Naive thymus-derived CD4-positive, alpha-beta T cell (primary cell): ENCODE data around the gene TBC1D9B. TPM values are rescaled to one million over a fixed set of nuclear protein-coding genes. Genes with fewer than 3 reads are reported as not detected.

Experiments
- ATAC-seq: fragments of 150-1000 bp; cut with Tn5 transposase; 2 replicates; pipeline ENCODE4 v1.10.0; 2021; ENCODE audit warnings: mild to moderate bottlenecking, moderate library complexity
- CTCF ChIA-PET: fragments of 350-600 bp; sonication (Branson Sonifier 250); formaldehyde crosslinking; loops from one replicate; lab custom pipeline; 2021; ENCODE audit warnings: antibody characterized with exemption; lab: Charles Lee
- POLR2A ChIA-PET: fragments of 350-600 bp; sonication (Branson Sonifier 250); formaldehyde crosslinking; loops from one replicate; lab custom pipeline; 2021; ENCODE audit warnings: antibody characterized with exemption, inconsistent platforms; lab: Charles Lee
- DNase-seq, 9 donors: peaks; one replicate each; pipeline versions ENCODE4 v3.0.0 to v3.0.0-alpha.2; 2020 to 2022; ENCODE audit warnings: mixed read lengths in 1 of 9
- H3K27ac ChIP-seq: one replicate; pipeline ENCODE4 v1.7.0; 2013; ENCODE audit warnings: mild to moderate bottlenecking, low read depth, low read length, moderate library complexity
- H3K27me3 ChIP-seq, 2 donors: one replicate each; pipeline ENCODE4 v1.7.0; 2013; ENCODE audit warnings: low read length in 2 of 2, mild to moderate bottlenecking in 2 of 2, moderate library complexity in 2 of 2; ENCODE audit not compliant: control insufficient read depth in 2 of 2, insufficient read depth in 2 of 2
- H3K36me3 ChIP-seq, 3 experiments: 1 replicate in 2 of 3; 2 replicates in 1 of 3; pipeline ENCODE4 v1.7.0; 2013; ENCODE audit warnings: low read length in 3 of 3, mild to moderate bottlenecking in 3 of 3, moderate library complexity in 1 of 3; ENCODE audit not compliant: insufficient read depth in 3 of 3, control insufficient read depth in 2 of 3
- H3K4me1 ChIP-seq, 2 donors: one replicate each; pipeline ENCODE4 v1.7.0; 2013; ENCODE audit warnings: low read length in 2 of 2, mild to moderate bottlenecking in 2 of 2, moderate library complexity in 1 of 2; ENCODE audit not compliant: control insufficient read depth in 2 of 2, insufficient read depth in 2 of 2
- H3K4me3 ChIP-seq: 2 replicates; pipeline ENCODE4 v1.7.0; 2013; ENCODE audit warnings: mild to moderate bottlenecking, low read length
- H3K9me3 ChIP-seq, 3 experiments: 1 replicate in 2 of 3; 2 replicates in 1 of 3; pipeline ENCODE4 v1.7.0; 2013; ENCODE audit warnings: low read length in 3 of 3; ENCODE audit not compliant: control insufficient read depth in 2 of 3
- H3K27ac Mint-ChIP-seq, 9 donors: one replicate each; pipeline ENCODE4 v1.8.0; 2020 to 2022; ENCODE audit warnings: mixed read lengths in 9 of 9, mild to moderate bottlenecking in 8 of 9, moderate library complexity in 5 of 9, inconsistent platforms in 2 of 9
- H3K27me3 Mint-ChIP-seq, 5 donors: one replicate each; pipeline ENCODE4 v1.8.0; 2021 to 2022; ENCODE audit warnings: mixed read lengths in 5 of 5, mild to moderate bottlenecking in 1 of 5
- H3K36me3 Mint-ChIP-seq, 5 donors: one replicate each; pipeline ENCODE4 v1.8.0; 2020 to 2022; ENCODE audit warnings: mixed read lengths in 5 of 5, mild to moderate bottlenecking in 3 of 5, inconsistent platforms in 1 of 5
- H3K4me1 Mint-ChIP-seq, 7 donors: one replicate each; pipeline ENCODE4 v1.8.0; 2020 to 2022; ENCODE audit warnings: mixed read lengths in 7 of 7, mild to moderate bottlenecking in 3 of 7, inconsistent platforms in 1 of 7
- H3K4me3 Mint-ChIP-seq, 10 donors: one replicate each; pipeline ENCODE4 v1.8.0; 2020 to 2022; ENCODE audit warnings: mild to moderate bottlenecking in 10 of 10, mixed read lengths in 10 of 10, moderate library complexity in 6 of 10, inconsistent platforms in 2 of 10
- H3K9me3 Mint-ChIP-seq, 11 donors: one replicate each; pipeline ENCODE4 v1.8.0; 2020 to 2022; ENCODE audit warnings: mixed read lengths in 11 of 11, mild to moderate bottlenecking in 4 of 11, inconsistent platforms in 1 of 11, moderate library complexity in 1 of 11
- intact Hi-C, 2 donors: fragments of 100-400 bp; cut with micrococcal nuclease; formaldehyde crosslinking; loops; one replicate each; pipeline ENCODE4 v1.15.1; 2023
- polyA plus RNA-seq, 2 donors: library from polyadenylated mRNA; unstranded; fragments of 300-500 nt; fragmentation: Illumina TruSeq; gene quantifications; one replicate each; pipeline ENCODE4 v1.2.3, GENCODE V29; 2021
- total RNA-seq, 6 experiments: library from RNA in 5 of 6; stranded (reverse) in 5 of 6; gene quantifications; 1 replicate in 5 of 6; 2 replicates in 1 of 6; pipeline ENCODE4 v1.2.3 and lab custom pipeline; 2021 to 2026

Gene TBC1D9B
- total and polyA plus RNA-seq, 7 experiments from 2014 or later = 19.3 to 117 (median 79.6) TPM

- peaks cover 0 to 6% (median 0%) of the 10 kb centered on the region in 5 donors for H3K27me3 Mint-ChIP-seq
- DNase-seq (no peak), ATAC-seq (no peak)
- H3K4me1 Mint-ChIP-seq = peaks cover 0 to 14% (median 9%) of the 10 kb centered on the region in 7 donors
- H3K4me3 ChIP-seq = no peak overlapping the region
- no peaks in the 10 kb centered on the region for H3K27me3 ChIP-seq
- POLR2A ChIA-PET = interaction anchor here (1.6 kb wide), 1 partner anchor 106 kb away, joined by 4 read pairs; the partner anchor contains the start of gene MGAT4B
- H3K4me1 ChIP-seq = peaks cover 7% of the 10 kb centered on the region in 2 donors
- intact Hi-C loops = no loop called here
- H3K4me3 Mint-ChIP-seq = no peak overlapping the region
- H3K9me3 Mint-ChIP-seq = no peaks in the 10 kb centered on the region
- H3K27ac Mint-ChIP-seq = no peak overlapping the region
- no peak overlapping the region for H3K27ac ChIP-seq
- CTCF ChIA-PET = no interaction called here
- H3K36me3 Mint-ChIP-seq = no peaks in the 10 kb centered on the region
- no peaks in the 10 kb centered on the region for H3K9me3 ChIP-seq
- H3K36me3 ChIP-seq = no peaks in the 10 kb centered on the region
Observed at GRCh38 chr5:179912386-179912785, 4.7 kb upstream of the TBC1D9B start.

DNA sequence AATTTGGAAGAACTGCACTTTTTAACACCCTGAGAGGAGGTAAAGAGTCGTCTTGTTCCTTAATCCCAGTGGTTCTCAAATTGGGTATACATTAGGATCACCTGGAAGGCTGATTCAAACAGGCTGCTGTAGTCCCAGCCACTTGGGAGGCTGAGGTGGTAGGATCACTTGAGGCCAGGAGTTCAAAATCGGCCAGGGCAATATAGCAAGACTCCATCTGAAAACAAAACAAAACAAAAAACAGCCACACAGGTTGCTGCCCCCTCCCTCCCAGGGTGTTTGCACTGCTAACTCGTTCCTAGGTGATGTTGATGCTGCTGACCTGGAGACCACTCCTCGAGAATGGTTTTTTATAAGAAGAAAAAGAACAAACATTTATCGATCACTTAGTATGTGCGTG is 1.5 kb upstream of the TBC1D9B start:
- no peaks in the 10 kb centered on the region for H3K27me3 Mint-ChIP-seq
- H3K36me3 ChIP-seq = no peaks in the 10 kb centered on the region
- intact Hi-C loops = loop anchor here (2.0 to 5.0 kb wide), 7 partner anchors 87 to 357 kb away; partner anchors contain the start of genes RNF130 (in 2 of the 2), RUFY1 (in 2 of the 2), CANX (in 1 of the 2) and HNRNPH1 (in 1 of the 2)
- H3K4me1 Mint-ChIP-seq = peaks cover 7 to 40% (median 19%) of the 10 kb centered on the region in 7 donors
- H3K27ac ChIP-seq = no peak overlapping the region
- no peak overlapping the region for H3K4me3 ChIP-seq
- peak overlapping the region; percentile 18 to 77 (median 56) for H3K4me3 Mint-ChIP-seq
- CTCF ChIA-PET = interaction anchor here (1.0 to 1.3 kb wide), 2 partner anchors 38 to 107 kb away, joined by 3 read pairs; no protein-coding TSS in a partner anchor
- ATAC-seq (no peak), DNase-seq (no peak)
- H3K9me3 ChIP-seq = no peaks in the 10 kb centered on the region
- peak overlapping the region in 5 of 9 donors; percentile 60 to 82 (median 76) for H3K27ac Mint-ChIP-seq
- H3K36me3 Mint-ChIP-seq = peaks cover 0 to 6% (median 2%) of the 10 kb centered on the region in 5 donors
- POLR2A ChIA-PET = interaction anchor here (0.6 to 1.4 kb wide), 3 partner anchors 27 to 422 kb away, joined by 3 to 4 read pairs (median 4); no protein-coding TSS in a partner anchor
- no peaks in the 10 kb centered on the region for H3K9me3 Mint-ChIP-seq
- H3K4me1 ChIP-seq = peaks cover 13 to 14% of the 10 kb centered on the region in 2 donors
- no peaks in the 10 kb centered on the region for H3K27me3 ChIP-seq

- ChIA-PET CTCF (interaction anchor here (0.6 to 1.5 kb wide), 4 partner anchors 37 to 1290 kb away, joined by 3 to 10 read pairs (median 3); no protein-coding TSS in a partner anchor), POLR2A (interaction anchor here (0.6 to 1.5 kb wide), 5 partner anchors 28 to 423 kb away, joined by 3 to 4 read pairs (median 3); no protein-coding TSS in a partner anchor)
- H3K4me3 Mint-ChIP-seq = peak overlapping the region; percentile 71 to 91 (median 86)
- peak overlapping the region; percentile 56 for H3K27ac ChIP-seq
- peak overlapping the region in 5 of 9 donors; percentile 9 to 82 (median 75) for H3K27ac Mint-ChIP-seq
- H3K27me3 Mint-ChIP-seq = no peaks in the 10 kb centered on the region
- no peak for ATAC-seq
- H3K9me3 Mint-ChIP-seq = no peaks in the 10 kb centered on the region
- no peaks in the 10 kb centered on the region for H3K9me3 ChIP-seq
- no peak for DNase-seq
- peaks cover 13 to 14% of the 10 kb centered on the region in 2 donors for H3K4me1 ChIP-seq
- H3K36me3 Mint-ChIP-seq = peaks cover 0 to 8% (median 5%) of the 10 kb centered on the region in 5 donors
- no peaks in the 10 kb centered on the region for H3K27me3 ChIP-seq
- peaks cover 7 to 40% (median 22%) of the 10 kb centered on the region in 7 donors for H3K4me1 Mint-ChIP-seq
- intact Hi-C loops = loop anchor here (1.0 to 5.0 kb wide), 9 partner anchors 50 to 356 kb away; partner anchors contain the start of genes RNF130 (in 2 of the 2), RUFY1 (in 2 of the 2), CANX (in 1 of the 2) and HNRNPH1 (in 1 of the 2)
- peaks cover 0 to 6% (median 3%) of the 10 kb centered on the region in 3 experiments for H3K36me3 ChIP-seq
- H3K4me3 ChIP-seq = no peak overlapping the region
Observed at GRCh38 chr5:179908528-179908927, 831 bp upstream of the TBC1D9B start.

GRCh38 chr5:179906795-179907555 is 722 bp downstream of the TBC1D9B start:
- Mint-ChIP-seq H3K36me3 (peaks cover 0 to 11% (median 8%) of the 10 kb centered on the region in 5 donors), H3K27ac (peak overlapping the region in 8 of 9 donors; percentile 59 to 91 (median 84)), H3K9me3 (no peaks in the 10 kb centered on the region), H3K27me3 (no peaks in the 10 kb centered on the region), H3K4me1 (peaks cover 7 to 40% (median 25%) of the 10 kb centered on the region in 7 donors), H3K4me3 (peak overlapping the region; percentile 78 to 92 (median 90))
- no peaks in the 10 kb centered on the region for H3K9me3 ChIP-seq
- peak; percentile 12 for ATAC-seq
- peak in 6 of 9 donors; percentile 21 to 37 (median 34) for DNase-seq
- H3K27me3 ChIP-seq = no peaks in the 10 kb centered on the region
- peak overlapping the region; percentile 48 for H3K4me3 ChIP-seq
- ChIA-PET CTCF (interaction anchor here (0.6 to 1.3 kb wide), 6 partner anchors 35 to 179 kb away, joined by 3 to 6 read pairs (median 3); no protein-coding TSS in a partner anchor), POLR2A (interaction anchor here (0.5 to 1.5 kb wide), 11 partner anchors 11 to 331 kb away, joined by 3 to 6 read pairs (median 3); partner anchors contain the start of genes MAML1, MRNIP and SQSTM1)
- intact Hi-C loops = loop anchor here (1.0 to 5.0 kb wide), 13 partner anchors 49 to 355 kb away; partner anchors contain the start of genes RNF130 (in 2 of the 2), RUFY1 (in 2 of the 2), CANX (in 1 of the 2) and HNRNPH1 (in 1 of the 2)
- H3K4me1 ChIP-seq = peaks cover 13 to 14% of the 10 kb centered on the region in 2 donors
- peaks cover 0 to 22% (median 4%) of the 10 kb centered on the region in 3 experiments for H3K36me3 ChIP-seq
- H3K27ac ChIP-seq = peak overlapping the region; percentile 54

DNA sequence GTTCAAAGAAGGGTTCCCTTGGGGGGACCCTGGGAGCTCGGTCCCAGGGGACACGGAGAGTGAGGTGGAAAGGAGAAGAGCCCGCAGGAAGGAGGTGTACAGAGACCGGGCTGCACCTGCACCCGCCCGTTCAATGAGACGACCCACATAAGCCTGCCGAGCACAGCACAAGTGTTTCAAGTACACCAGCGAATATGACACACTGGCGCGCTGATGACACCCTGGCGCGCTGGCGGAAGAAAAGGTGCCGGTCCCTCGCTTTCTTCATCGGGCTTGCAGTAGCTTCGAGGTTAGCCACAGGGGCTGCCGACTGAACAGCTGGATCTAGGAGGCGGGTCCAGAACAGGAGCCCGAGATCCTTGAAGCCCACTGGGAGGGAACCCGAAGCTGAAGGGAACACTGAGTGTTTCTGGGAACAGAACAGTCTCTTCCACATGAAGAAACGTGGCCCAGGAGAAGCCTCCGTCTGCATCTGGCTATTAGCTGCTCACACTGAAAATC is 1.4 kb downstream of the TBC1D9B start:
- H3K9me3 ChIP-seq = no peaks in the 10 kb centered on the region
- ChIA-PET POLR2A (interaction anchor here (0.7 to 1.1 kb wide), 5 partner anchors 11 to 203 kb away, joined by 3 to 4 read pairs (median 3); partner anchors contain the start of gene MRNIP), CTCF (interaction anchor here (0.9 to 1.3 kb wide), 4 partner anchors 103 to 170 kb away, joined by 3 to 6 read pairs (median 3); no protein-coding TSS in a partner anchor)
- H3K36me3 ChIP-seq = peaks cover 0 to 24% (median 4%) of the 10 kb centered on the region in 3 experiments
- peak overlapping the region in 8 of 9 donors; percentile 15 to 85 (median 74) for H3K27ac Mint-ChIP-seq
- intact Hi-C loops = loop anchor here (2.0 to 5.0 kb wide), 7 partner anchors 84 to 354 kb away; partner anchors contain the start of genes RNF130 (in 2 of the 2), RUFY1 (in 2 of the 2), CANX (in 1 of the 2) and HNRNPH1 (in 1 of the 2)
- DNase-seq = peak in 1 of 9 donors; percentile 3
- peaks cover 7 to 40% (median 26%) of the 10 kb centered on the region in 7 donors for H3K4me1 Mint-ChIP-seq
- peak overlapping the region; percentile 48 for H3K4me3 ChIP-seq
- H3K4me1 ChIP-seq = peaks cover 13 to 14% of the 10 kb centered on the region in 2 donors
- H3K27ac ChIP-seq = no peak overlapping the region
- no peaks in the 10 kb centered on the region for H3K27me3 Mint-ChIP-seq
- H3K27me3 ChIP-seq = no peaks in the 10 kb centered on the region
- H3K9me3 Mint-ChIP-seq = no peaks in the 10 kb centered on the region
- peak overlapping the region; percentile 78 to 92 (median 90) for H3K4me3 Mint-ChIP-seq
- no peak for ATAC-seq
- peaks cover 0 to 11% (median 9%) of the 10 kb centered on the region in 5 donors for H3K36me3 Mint-ChIP-seq
